Left renal cortex interstitium (tissue), 4 donors: ENCODE results near the gene UQCRC1. TPM values are rescaled to one million over a fixed set of nuclear protein-coding genes. Genes with fewer than 3 reads are reported as not detected.

Experiments
- DNase-seq, 4 donors: peaks; one replicate each; pipeline ENCODE4 v3.0.0-alpha.2; 2013; ENCODE audit warnings: low read depth in 4 of 4, low spot score in 2 of 4, missing footprints in 1 of 4
- polyA plus RNA-seq, 4 donors: library from polyadenylated mRNA; unstranded; fragments of 120-200 nt; gene quantifications; one replicate each; pipeline ENCODE4 v1.2.1, GENCODE V29; 2013; ENCODE audit not compliant: insufficient read length in 4 of 4

The UQCRC1 gene
- polyA plus RNA-seq, 4 donors: 280 to 313 (median 289) TPM

DNA sequence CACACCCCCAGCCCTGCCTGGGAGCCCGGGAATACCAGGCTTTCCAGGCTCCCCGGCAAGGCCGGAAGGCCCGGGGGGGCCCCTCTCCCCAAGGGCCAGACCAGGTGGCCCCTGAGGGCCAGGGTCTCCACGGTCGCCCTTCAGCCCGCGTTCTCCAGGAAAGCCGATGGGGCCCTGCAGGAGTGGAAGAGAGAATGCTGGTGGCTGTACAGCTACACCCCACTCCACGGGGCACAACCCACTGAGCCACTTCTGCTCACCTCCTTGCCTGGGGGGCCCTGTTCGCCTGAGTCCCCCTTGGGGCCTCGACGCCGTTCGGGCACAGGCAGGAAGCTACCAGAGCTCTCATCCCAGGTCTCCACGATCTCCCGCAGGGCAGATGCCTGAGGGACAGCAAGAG lies 34.1 kb downstream of the UQCRC1 start:
- no peak for DNase-seq

DNA sequence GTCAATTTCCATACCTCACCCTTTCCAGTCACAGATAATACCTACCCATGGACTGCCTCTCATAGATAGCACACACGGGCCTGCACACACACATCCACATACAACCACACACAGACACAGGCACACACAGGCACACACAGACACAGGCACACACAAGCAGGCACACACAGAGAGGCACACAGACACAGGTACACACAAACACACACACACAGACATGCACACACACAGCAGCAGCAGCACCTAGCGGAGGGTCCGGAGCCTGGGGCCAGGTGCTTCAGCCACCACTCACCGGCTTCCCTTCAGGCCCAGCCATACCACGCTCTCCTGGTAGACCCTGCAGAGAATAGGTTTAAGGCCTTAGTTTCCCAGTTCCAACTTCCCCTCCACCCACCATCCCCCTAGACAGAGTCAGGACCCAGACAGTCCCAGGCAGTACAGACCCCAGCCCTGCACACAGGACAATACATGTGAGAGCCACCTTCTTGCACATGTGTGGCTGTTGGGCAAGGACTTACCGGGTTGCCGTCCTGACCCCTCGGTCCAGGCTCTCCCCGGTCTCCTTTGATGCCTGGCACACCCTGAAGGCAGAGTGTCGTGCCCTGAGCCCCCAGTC lies 35.4 kb downstream of the UQCRC1 start:
- no peak for DNase-seq

GRCh38 chr3:48572517-48572916 lies 36.9 kb downstream of the UQCRC1 start:
- DNase-seq: no peak

GRCh38 chr3:48571938-48572337 lies 37.5 kb downstream of the UQCRC1 start:
- no peak for DNase-seq

DNA sequence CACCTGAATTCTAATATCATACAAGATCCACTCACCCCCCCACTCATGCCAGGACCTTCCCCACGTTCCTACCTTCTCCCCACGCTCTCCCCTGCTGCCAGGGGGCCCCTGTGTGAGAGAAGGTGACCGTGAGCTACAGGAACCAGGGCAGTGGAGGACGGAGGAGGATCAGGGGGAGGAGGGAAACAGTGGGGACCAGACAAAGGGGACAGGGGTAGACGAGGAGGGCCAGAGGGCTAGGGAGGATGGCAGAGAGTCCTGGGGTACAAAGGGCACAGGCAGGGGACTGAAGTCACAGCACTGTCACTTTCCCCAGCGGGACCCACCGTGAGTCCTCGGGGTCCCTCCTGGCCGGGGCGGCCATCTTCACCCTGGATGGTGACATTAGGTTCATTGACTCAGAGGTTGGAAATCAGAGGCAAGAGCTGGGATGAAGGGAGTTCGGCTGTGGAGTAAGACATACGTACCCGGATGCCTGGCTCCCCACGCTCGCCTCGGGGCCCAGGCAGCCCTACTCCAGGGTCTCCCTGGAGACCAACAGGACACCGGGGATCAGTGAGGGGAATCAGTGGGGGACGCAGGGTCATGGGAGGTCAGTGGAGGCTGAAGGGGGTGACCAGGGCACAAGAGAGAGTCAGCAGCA lies 39.5 kb downstream of the UQCRC1 start:
- DNase-seq: no peak

DNA sequence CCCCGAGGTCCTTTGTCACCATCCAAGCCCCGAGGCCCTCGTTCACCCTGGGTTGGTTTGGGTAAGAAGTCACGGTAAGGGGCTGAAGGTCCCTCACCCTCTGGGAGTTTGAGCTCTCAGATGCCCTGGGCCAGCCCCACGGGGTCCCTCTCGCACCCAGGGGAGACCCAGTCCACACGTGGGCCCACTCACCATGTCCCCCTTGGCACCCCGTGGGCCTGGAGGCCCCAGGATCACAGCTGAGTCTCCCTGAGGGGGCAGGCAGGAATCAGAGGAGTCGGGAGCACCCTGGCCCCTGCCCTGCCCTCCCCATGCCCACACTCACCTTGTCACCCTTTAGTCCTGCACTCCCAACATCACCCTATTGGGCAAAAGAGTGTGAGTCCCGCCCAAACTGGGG lies 40.0 kb downstream of the UQCRC1 start:
- no peak for DNase-seq

- DNase-seq: no peak
Observed at GRCh38 chr3:48568476-48568875, 41.0 kb downstream of the UQCRC1 start.

DNA sequence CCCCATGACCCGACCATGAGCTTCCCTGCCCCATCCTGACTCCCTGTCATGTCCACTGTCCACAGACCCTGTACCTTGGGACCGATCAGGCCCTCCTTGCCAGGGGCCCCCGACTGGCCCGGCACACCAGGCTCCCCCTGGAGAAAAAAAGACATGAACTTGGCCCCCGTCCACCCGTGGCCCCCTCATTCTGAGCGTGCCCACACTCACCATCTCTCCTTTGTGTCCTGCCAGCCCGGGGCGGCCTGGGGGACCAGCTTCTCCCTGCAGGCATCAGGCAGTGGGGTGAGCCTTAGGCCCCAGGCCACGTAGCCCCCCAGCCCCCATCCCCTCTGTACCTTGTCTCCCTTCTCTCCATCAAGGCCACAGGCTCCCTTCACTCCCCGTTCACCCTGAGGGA lies 41.9 kb downstream of the UQCRC1 start:
- DNase-seq: no peak

GRCh38 chr3:48567090-48567489 lies 42.4 kb downstream of the UQCRC1 start:
- no peak for DNase-seq

DNA sequence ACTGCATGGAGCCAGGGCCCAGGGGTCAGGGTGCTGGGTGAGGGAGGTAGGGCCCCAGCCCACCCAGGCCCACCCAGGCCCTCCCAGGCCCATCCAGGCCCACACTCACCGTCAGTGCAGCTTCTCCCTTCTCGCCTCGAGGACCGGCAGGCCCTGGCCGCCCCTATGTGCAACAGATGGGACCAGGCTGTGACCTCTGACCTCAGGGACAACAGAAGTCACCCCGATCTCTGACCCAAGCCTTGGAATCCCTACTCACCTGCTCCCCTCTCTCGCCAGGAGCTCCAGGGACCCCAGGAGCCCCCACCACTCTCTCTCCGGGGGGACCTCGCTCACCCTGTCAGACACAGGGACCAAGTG lies 43.1 kb downstream of the UQCRC1 start:
- DNase-seq: no peak

GRCh38 chr3:48565591-48566400 lies 43.6 kb downstream of the UQCRC1 start:
- no peak for DNase-seq

DNA sequence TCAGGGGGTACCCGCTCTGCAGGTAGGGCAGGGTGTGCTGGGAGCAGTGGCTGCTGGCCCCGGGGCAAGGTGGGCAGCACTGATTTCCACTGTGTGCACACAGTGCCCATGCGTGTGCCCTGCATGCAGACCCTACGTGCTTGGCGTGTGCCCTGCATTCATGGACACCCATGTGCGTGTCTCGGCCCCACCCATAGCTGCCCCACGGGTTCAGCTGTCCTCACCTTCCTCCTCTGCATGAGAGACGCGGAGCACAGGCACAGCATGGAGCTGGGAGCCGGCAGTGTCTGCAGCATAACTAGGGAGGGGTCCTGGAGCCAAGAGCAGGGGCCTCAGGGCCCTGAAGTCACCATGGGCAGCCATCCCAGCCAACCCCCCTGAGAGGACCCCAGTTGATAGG lies 44.3 kb downstream of the UQCRC1 start:
- DNase-seq: no peak

DNA sequence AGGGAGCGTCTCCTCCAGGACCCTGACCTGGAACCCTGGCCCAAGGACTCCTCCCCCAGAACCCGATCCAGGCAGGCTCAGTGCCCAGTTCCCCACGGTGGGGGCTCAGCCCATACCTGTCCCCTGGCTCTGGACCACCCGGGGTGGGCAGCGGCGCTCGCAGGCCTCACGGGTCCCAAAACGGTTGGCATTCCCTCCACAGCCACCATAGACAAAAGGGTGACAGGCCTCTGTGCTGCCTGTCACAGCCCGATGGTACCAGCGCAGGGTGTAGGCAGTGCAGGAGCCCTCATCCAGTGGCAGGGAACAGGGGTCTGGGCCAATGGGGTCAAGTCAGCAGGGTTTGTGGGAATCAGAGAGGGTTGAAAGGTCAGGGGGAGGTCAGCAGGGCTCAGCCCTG lies 44.8 kb downstream of the UQCRC1 start:
- DNase-seq: no peak

- DNase-seq: no peak
Observed at GRCh38 chr3:48564022-48564421, 45.4 kb downstream of the UQCRC1 start.

DNA sequence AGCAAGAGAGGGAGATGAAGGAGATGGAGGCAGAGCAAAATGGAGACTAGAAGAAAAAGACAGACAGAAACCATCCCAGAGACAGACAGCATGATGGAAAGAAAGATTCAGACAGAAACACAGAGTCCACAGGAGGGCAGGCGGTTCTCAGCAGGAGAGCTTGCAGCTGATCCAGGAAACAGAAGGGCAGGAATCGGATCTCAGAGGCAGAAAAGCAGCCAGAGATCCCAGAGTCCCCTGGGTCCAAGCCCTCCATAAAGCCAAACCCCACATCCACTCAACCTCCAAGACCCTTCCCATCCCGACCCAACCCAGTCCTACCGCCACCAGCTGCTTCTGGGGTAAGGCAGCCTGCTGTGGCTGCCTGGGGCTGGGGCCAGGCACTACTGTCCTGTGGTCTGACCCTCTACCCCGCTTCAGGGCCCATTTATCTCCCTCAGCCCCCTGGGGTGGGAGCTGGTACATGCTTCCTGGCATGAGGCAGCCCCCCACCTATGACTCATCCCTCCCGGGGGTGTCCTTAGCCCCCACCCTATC lies 46.0 kb downstream of the UQCRC1 start, which contains the start of gene UCN2:
UCN2 (minus strand) TSS at position 400 of the 537 bp plus-strand sequence. CDS start 657 bp downstream, outside the sequence.
- DNase-seq: no peak

GRCh38 chr3:48562367-48563095 lies 46.9 kb downstream of the UQCRC1 start:
- DNase-seq: no peak

- no peak for DNase-seq
Observed at GRCh38 chr3:48561045-48561736, 48.3 kb downstream of the UQCRC1 start.

DNA sequence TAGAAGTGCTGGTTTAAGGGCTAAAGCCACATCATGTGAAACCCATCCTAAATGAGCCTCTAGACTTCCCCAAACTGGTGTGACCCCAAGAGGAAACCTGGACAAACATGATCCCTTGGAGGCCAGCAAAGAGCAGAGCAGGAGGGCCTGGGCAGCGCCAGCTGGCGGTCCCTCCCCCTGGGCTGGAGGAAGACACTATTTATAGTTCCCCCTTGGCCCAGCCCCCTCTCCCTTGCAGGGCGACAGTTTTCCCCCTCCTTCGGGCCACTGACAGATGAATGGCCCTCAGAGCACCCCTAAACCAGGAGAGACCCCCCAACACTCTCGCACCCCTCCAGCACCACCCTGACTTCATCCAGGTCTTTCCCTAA lies 48.8 kb downstream of the UQCRC1 start:
- no peak for DNase-seq

DNA sequence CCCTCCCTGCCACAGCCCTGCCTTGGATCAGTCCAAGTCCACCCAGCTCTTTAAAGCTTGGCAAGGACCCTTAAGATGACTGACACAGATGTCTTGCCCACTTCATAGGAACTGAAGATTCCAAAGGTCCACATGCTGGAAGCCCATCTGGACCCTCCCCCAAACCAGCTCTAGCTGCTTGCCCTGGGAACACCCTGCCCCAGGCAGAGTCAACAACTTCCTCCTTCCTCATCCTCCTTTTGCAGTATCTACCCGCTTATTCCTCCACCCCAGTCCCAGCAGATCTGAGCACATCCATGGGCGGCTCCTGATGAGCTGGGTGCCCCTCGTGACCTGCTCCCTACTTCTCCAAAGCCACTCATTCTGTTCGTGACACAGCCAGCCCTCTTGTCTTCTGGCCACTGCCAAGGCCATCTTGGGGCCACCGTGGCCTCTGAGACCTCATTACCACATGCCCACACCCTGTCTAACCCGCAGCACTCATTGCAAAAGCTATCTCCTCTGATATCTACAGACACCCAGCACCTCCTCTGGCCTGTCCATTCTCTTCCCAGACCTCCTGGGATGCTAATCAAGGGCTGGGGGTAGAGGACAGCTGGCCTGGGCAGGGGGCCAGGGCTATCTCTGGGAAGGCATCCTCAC lies 50.8 kb downstream of the UQCRC1 start:
- no peak for DNase-seq
